ENCODE results near the gene PIM3.
A peak's percentile ranks its signal among the peaks of the same experiment; 100 is the strongest.
"Not testable (repeated sequence)": the region's sequence is repeated elsewhere in the genome, so short reads cannot be mapped to it uniquely, and the experiment has no call there.

Gene PIM3

GRCh38 chr22:49941507-49942316, 18.9 kb upstream of the PIM3 start:
- Mint-ChIP-seq H3K27ac (ENCODE audit: low read depth) (peak overlapping the region; percentile 32), H3K27me3 (no peaks in the 10 kb centered on the region), H3K4me1 (peaks cover 15% of the 10 kb centered on the region), H3K4me3 (no peak overlapping the region), H3K9me3 (no peaks in the 10 kb centered on the region), H3K36me3 (ENCODE audit: insufficient read depth) (peaks cover 4% of the 10 kb centered on the region)
- no peak for DNase-seq (ENCODE audit: low spot score in 2 of 2)
- ATAC-seq (replicated peaks; ENCODE audit: extremely low read depth, poor library complexity, severe bottlenecking): no peak

GRCh38 chr22:49942565-49943404, 17.8 kb upstream of the PIM3 start:
- Mint-ChIP-seq H3K36me3 (ENCODE audit: insufficient read depth) (peaks cover 1% of the 10 kb centered on the region), H3K27ac (ENCODE audit: low read depth) (no peak overlapping the region), H3K9me3 (no peaks in the 10 kb centered on the region), H3K4me1 (peaks cover 13% of the 10 kb centered on the region), H3K4me3 (no peak overlapping the region), H3K27me3 (no peaks in the 10 kb centered on the region)
- DNase-seq (ENCODE audit: low spot score in 2 of 2) (no peak), ATAC-seq (replicated peaks; ENCODE audit: extremely low read depth, poor library complexity, severe bottlenecking) (no peak)

GRCh38 chr22:49943405-49943765, 17.2 kb upstream of the PIM3 start:
- peaks cover 1% of the 10 kb centered on the region for H3K36me3 Mint-ChIP-seq (ENCODE audit: insufficient read depth)
- peaks cover 13% of the 10 kb centered on the region for H3K4me1 Mint-ChIP-seq
- H3K27ac Mint-ChIP-seq (ENCODE audit: low read depth): peak overlapping the region; percentile 35
- no peak for DNase-seq (ENCODE audit: low spot score in 2 of 2)
- peak overlapping the region; percentile 11 for H3K4me3 Mint-ChIP-seq
- H3K27me3 Mint-ChIP-seq: no peaks in the 10 kb centered on the region
- H3K9me3 Mint-ChIP-seq: no peaks in the 10 kb centered on the region
- ATAC-seq (replicated peaks; ENCODE audit: extremely low read depth, poor library complexity, severe bottlenecking): no peak

GRCh38 chr22:49943771-49944398, 16.7 kb upstream of the PIM3 start:
- Mint-ChIP-seq H3K27ac (ENCODE audit: low read depth) (peak overlapping the region; percentile 35), H3K4me3 (peak overlapping the region; percentile 11), H3K36me3 (ENCODE audit: insufficient read depth) (peaks cover 1% of the 10 kb centered on the region), H3K4me1 (peaks cover 13% of the 10 kb centered on the region), H3K9me3 (no peaks in the 10 kb centered on the region), H3K27me3 (no peaks in the 10 kb centered on the region)
- no peak for ATAC-seq (replicated peaks; ENCODE audit: extremely low read depth, poor library complexity, severe bottlenecking)
- no peak for DNase-seq (ENCODE audit: low spot score in 2 of 2)

GRCh38 chr22:49944399-49944891, 16.1 kb upstream of the PIM3 start:
- H3K27ac Mint-ChIP-seq (ENCODE audit: low read depth): peak overlapping the region; percentile 32
- peaks cover 13% of the 10 kb centered on the region for H3K4me1 Mint-ChIP-seq
- H3K36me3 Mint-ChIP-seq (ENCODE audit: insufficient read depth): peaks cover 1% of the 10 kb centered on the region
- no peaks in the 10 kb centered on the region for H3K27me3 Mint-ChIP-seq
- H3K4me3 Mint-ChIP-seq: peak overlapping the region; percentile 11
- ATAC-seq (replicated peaks; ENCODE audit: extremely low read depth, poor library complexity, severe bottlenecking) (peak; percentile 63), DNase-seq (ENCODE audit: low spot score in 2 of 2) (peak in 1 of 2 donors; percentile 45)
- H3K9me3 Mint-ChIP-seq: no peaks in the 10 kb centered on the region

GRCh38 chr22:49945042-49945794, 15.4 kb upstream of the PIM3 start:
- not testable (repeated sequence) for H3K36me3 Mint-ChIP-seq (ENCODE audit: insufficient read depth); H3K9me3 Mint-ChIP-seq; H3K4me3 Mint-ChIP-seq; H3K27me3 Mint-ChIP-seq
- ATAC-seq (replicated peaks; ENCODE audit: extremely low read depth, poor library complexity, severe bottlenecking) (peak; percentile 34), DNase-seq (ENCODE audit: low spot score in 2 of 2) (peak in 1 of 2 donors; percentile 65)
- Mint-ChIP-seq H3K27ac (ENCODE audit: low read depth) (peak overlapping the region; percentile 83), H3K4me1 (peaks cover 13% of the 10 kb centered on the region)

GRCh38 chr22:49946612-49947295, 13.8 kb upstream of the PIM3 start:
- no peak overlapping the region for H3K4me3 Mint-ChIP-seq
- DNase-seq (ENCODE audit: low spot score in 2 of 2): no peak
- H3K4me1 Mint-ChIP-seq: peaks cover 7% of the 10 kb centered on the region
- ATAC-seq (replicated peaks; ENCODE audit: extremely low read depth, poor library complexity, severe bottlenecking): no peak
- H3K9me3 Mint-ChIP-seq: no peaks in the 10 kb centered on the region
- no peaks in the 10 kb centered on the region for H3K27me3 Mint-ChIP-seq
- H3K36me3 Mint-ChIP-seq (ENCODE audit: insufficient read depth): peaks cover 1% of the 10 kb centered on the region
- no peak overlapping the region for H3K27ac Mint-ChIP-seq (ENCODE audit: low read depth)

- Mint-ChIP-seq H3K27me3 (no peaks in the 10 kb centered on the region), H3K4me1 (peaks cover 7% of the 10 kb centered on the region), H3K9me3 (no peaks in the 10 kb centered on the region), H3K27ac (ENCODE audit: low read depth) (no peak overlapping the region), H3K4me3 (no peak overlapping the region), H3K36me3 (ENCODE audit: insufficient read depth) (peaks cover 1% of the 10 kb centered on the region)
- no peak for ATAC-seq (replicated peaks; ENCODE audit: extremely low read depth, poor library complexity, severe bottlenecking)
- no peak for DNase-seq (ENCODE audit: low spot score in 2 of 2)
Measured at GRCh38 chr22:49947296-49947622, 13.3 kb upstream of the PIM3 start.

- Mint-ChIP-seq H3K27me3 (no peaks in the 10 kb centered on the region), H3K4me1 (peaks cover 7% of the 10 kb centered on the region), H3K9me3 (no peaks in the 10 kb centered on the region), H3K27ac (ENCODE audit: low read depth) (no peak overlapping the region), H3K4me3 (no peak overlapping the region), H3K36me3 (ENCODE audit: insufficient read depth) (peaks cover 1% of the 10 kb centered on the region)
- DNase-seq (ENCODE audit: low spot score in 2 of 2) (no peak), ATAC-seq (replicated peaks; ENCODE audit: extremely low read depth, poor library complexity, severe bottlenecking) (no peak)
Measured at GRCh38 chr22:49948116-49948957, 12.2 kb upstream of the PIM3 start.

GRCh38 chr22:49948958-49949913, 11.3 kb upstream of the PIM3 start:
- Mint-ChIP-seq H3K4me3 (no peak overlapping the region), H3K36me3 (ENCODE audit: insufficient read depth) (peaks cover 1% of the 10 kb centered on the region), H3K27ac (ENCODE audit: low read depth) (no peak overlapping the region), H3K9me3 (no peaks in the 10 kb centered on the region), H3K27me3 (no peaks in the 10 kb centered on the region), H3K4me1 (peaks cover 7% of the 10 kb centered on the region)
- ATAC-seq (replicated peaks; ENCODE audit: extremely low read depth, poor library complexity, severe bottlenecking) (no peak), DNase-seq (ENCODE audit: low spot score in 2 of 2) (no peak)

All from central memory CD8-positive, alpha-beta T cell (primary cell).